Measurements from ENCODE around the gene PRR14.
A peak's percentile ranks its signal among the peaks of the same experiment; 100 is the strongest.

The PRR14 gene

GRCh38 chr16:30606004-30606403, 44.8 kb upstream of the PRR14 start:
- no peak overlapping the region for H3K4me3 ChIP-seq (replicated peaks in 1 of 2; ENCODE audit: low read depth in 2 of 2, low read length in 2 of 2)
- no peak for TF ChIP-seq CTCF (IDR thresholded peaks at IDR 0.05; ENCODE audit: low read depth, low read length)
- DNase-seq (ENCODE audit: low read depth in 2 of 2), result no peak

- peak overlapping the region; percentile 88 to 89 for H3K4me3 ChIP-seq (replicated peaks in 1 of 2; ENCODE audit: low read depth in 2 of 2, low read length in 2 of 2)
These were observed 41.5 kb upstream of the PRR14 start for GRCh38 chr16:30609002-30609925.

GRCh38 chr16:30609926-30610839, 40.6 kb upstream of the PRR14 start, which contains the start of gene ZNF689:
ZNF689 (minus strand) TSS chr16:30610389; CDS start chr16:30610041, 348 bp downstream.
- DNase-seq (ENCODE audit: low read depth in 2 of 2), result peak; percentile 98
- no peak for TF ChIP-seq CTCF (IDR thresholded peaks at IDR 0.05; ENCODE audit: low read depth, low read length)
- peak within 1 kb of the TSS; percentile 88 to 89 for H3K4me3 ChIP-seq (replicated peaks in 1 of 2; ENCODE audit: low read depth in 2 of 2, low read length in 2 of 2)

More at GRCh38 chr16:30609002-30609925, 41.5 kb upstream of the PRR14 start:
- no peak for TF ChIP-seq CTCF (IDR thresholded peaks at IDR 0.05; ENCODE audit: low read depth, low read length)
- peak; percentile 42 to 54 for DNase-seq (ENCODE audit: low read depth in 2 of 2)

GRCh38 chr16:30615358-30616091, 35.2 kb upstream of the PRR14 start:
- no peak overlapping the region for H3K4me3 ChIP-seq (replicated peaks in 1 of 2; ENCODE audit: low read depth in 2 of 2, low read length in 2 of 2)
- TF ChIP-seq CTCF (IDR thresholded peaks at IDR 0.05; ENCODE audit: low read depth, low read length), result peak; percentile 63
- peak; percentile 43 to 50 for DNase-seq (ENCODE audit: low read depth in 2 of 2)

- no peak for TF ChIP-seq CTCF (IDR thresholded peaks at IDR 0.05; ENCODE audit: low read depth, low read length)
- DNase-seq (ENCODE audit: low read depth in 2 of 2), result peak in 1 of 2 donors; percentile 34
- no peak overlapping the region for H3K4me3 ChIP-seq (replicated peaks in 1 of 2; ENCODE audit: low read depth in 2 of 2, low read length in 2 of 2)
These were observed 31.6 kb upstream of the PRR14 start for GRCh38 chr16:30619202-30619601.

- no peak for TF ChIP-seq CTCF (IDR thresholded peaks at IDR 0.05; ENCODE audit: low read depth, low read length)
- no peak overlapping the region for H3K4me3 ChIP-seq (replicated peaks in 1 of 2; ENCODE audit: low read depth in 2 of 2, low read length in 2 of 2)
These were observed 31.1 kb upstream of the PRR14 start for GRCh38 chr16:30619638-30620037.

More at GRCh38 chr16:30619638-30620037, 31.1 kb upstream of the PRR14 start:
- DNase-seq (ENCODE audit: low read depth in 2 of 2), result no peak

All from cardiac fibroblast (primary cell).